ENCODE measurements around the gene SLC35A3.

- TF ChIP-seq CTCF (conservative IDR thresholded peaks at IDR 0.05): no peak
- no peak for TF ChIP-seq EZH2 (IDR thresholded peaks at IDR 0.05; ENCODE audit: low read depth)
These were observed 65.4 kb downstream of the SLC35A3 start for GRCh38 chr1:100035214-100035613.
